HG03175 (cell line): ENCODE measurements around the gene HTT.
A peak's percentile ranks its signal among the peaks of the same experiment; 100 is the strongest.
"Not testable (repeated sequence)": the region's sequence is repeated elsewhere in the genome, so short reads cannot be mapped to it uniquely, and the experiment has no call there.

Source experiments
- ATAC-seq: cut with Tn5 transposase; IDR thresholded peaks from one replicate; pipeline ENCODE4 v1.9.1; 2021; ENCODE audit warnings: mild to moderate bottlenecking, moderate library complexity; ENCODE audit not compliant: unreplicated experiment

HTT gene

GRCh38 chr4:3044870-3045819 is 29.3 kb upstream of the HTT start:
- no peak for ATAC-seq

GRCh38 chr4:3046162-3046561 is 28.3 kb upstream of the HTT start:
- no peak for ATAC-seq

- no peak for ATAC-seq
These were observed 27.9 kb upstream of the HTT start for GRCh38 chr4:3046623-3047022.

- ATAC-seq, result peak; percentile 90
These were observed 26.8 kb upstream of the HTT start for GRCh38 chr4:3047464-3048286.

- not testable (repeated sequence) for ATAC-seq
These were observed 23.2 kb upstream of the HTT start for GRCh38 chr4:3051141-3051897.

- ATAC-seq, result no peak
These were observed 20.2 kb upstream of the HTT start for GRCh38 chr4:3054169-3054759.

- no peak for ATAC-seq
These were observed 14.5 kb upstream of the HTT start for GRCh38 chr4:3059943-3060342.

- no peak for ATAC-seq
These were observed 13.5 kb upstream of the HTT start for GRCh38 chr4:3060946-3061345.

GRCh38 chr4:3062471-3062870 is 12.0 kb upstream of the HTT start:
- no peak for ATAC-seq

GRCh38 chr4:3065551-3065950 is 8.9 kb upstream of the HTT start:
- ATAC-seq, result no peak

- no peak for ATAC-seq
These were observed 7.6 kb upstream of the HTT start for GRCh38 chr4:3066836-3067400.

- ATAC-seq, result no peak
These were observed 6.9 kb upstream of the HTT start for GRCh38 chr4:3067473-3068001.

GRCh38 chr4:3069661-3070199 is 4.8 kb upstream of the HTT start:
- ATAC-seq, result no peak

- ATAC-seq, result no peak
These were observed 3.6 kb upstream of the HTT start for GRCh38 chr4:3070709-3071500.

- no peak for ATAC-seq
These were observed 2.7 kb upstream of the HTT start for GRCh38 chr4:3071811-3072210.

GRCh38 chr4:3073158-3074077 is 1.1 kb upstream of the HTT start:
- peak; percentile 16 for ATAC-seq

- ATAC-seq, result peak; percentile 8
These were observed 568 bp downstream of the HTT start for GRCh38 chr4:3074846-3075651.
